ENCODE measurements around the gene RAD18. TPM values are rescaled to one million over a fixed set of nuclear protein-coding genes. Genes with fewer than 3 reads are reported as not detected.

Gene RAD18
- total RNA-seq, 1 donor from 2014 or later: 0.75 TPM

DNA sequence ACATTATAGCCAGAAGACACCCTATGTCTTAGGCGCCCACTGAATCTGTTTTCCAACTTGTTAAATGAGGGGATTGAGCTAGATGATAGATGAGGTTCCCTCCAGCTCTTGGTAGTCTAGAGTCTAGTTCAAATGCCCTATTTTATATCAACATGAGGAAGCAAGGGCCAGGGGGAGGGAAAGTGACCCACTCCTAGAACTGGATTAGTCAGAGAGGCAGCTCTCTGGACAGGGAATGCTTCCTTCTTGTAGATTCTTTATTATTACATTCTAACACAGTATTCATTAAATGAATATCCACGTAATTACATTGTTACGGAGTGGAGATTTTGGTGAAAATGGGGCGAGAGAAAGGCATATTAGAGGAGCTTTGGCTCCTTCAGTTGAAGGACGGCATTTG lies 89.5 kb downstream of the RAD18 start:
- TF ChIP-seq, protein P1, sequence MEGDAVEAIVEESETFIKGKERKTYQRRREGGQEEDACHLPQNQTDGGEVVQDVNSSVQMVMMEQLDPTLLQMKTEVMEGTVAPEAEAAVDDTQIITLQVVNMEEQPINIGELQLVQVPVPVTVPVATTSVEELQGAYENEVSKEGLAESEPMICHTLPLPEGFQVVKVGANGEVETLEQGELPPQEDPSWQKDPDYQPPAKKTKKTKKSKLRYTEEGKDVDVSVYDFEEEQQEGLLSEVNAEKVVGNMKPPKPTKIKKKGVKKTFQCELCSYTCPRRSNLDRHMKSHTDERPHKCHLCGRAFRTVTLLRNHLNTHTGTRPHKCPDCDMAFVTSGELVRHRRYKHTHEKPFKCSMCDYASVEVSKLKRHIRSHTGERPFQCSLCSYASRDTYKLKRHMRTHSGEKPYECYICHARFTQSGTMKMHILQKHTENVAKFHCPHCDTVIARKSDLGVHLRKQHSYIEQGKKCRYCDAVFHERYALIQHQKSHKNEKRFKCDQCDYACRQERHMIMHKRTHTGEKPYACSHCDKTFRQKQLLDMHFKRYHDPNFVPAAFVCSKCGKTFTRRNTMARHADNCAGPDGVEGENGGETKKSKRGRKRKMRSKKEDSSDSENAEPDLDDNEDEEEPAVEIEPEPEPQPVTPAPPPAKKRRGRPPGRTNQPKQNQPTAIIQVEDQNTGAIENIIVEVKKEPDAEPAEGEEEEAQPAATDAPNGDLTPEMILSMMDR (IDR thresholded peaks at IDR 0.05): no peak
- no peak overlapping the region for H3K27ac ChIP-seq

DNA sequence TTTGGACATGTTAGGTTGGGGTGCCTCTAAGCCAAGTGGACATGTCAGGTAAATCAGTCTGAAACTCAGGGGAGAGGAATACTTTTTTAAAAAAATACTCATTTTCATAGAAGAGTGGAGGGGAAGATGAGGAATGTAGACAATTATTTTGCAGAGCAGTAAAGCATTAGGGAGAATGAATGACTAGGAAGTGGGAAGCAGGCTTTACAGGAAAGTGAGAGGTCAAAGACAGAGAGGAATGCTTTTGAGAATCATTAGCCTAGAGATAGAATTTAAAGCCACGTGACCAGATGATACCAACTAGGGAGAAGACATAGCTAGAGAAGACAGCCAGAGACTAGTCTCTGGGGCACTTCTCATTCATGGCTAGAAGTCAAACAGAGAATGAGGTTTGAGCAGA lies 91.0 kb downstream of the RAD18 start:
- H3K27me3 ChIP-seq: no peaks in the 10 kb centered on the region
- no peak for DNase-seq (ENCODE audit: low spot score in 2 of 2)
- no peaks in the 10 kb centered on the region for H3K36me3 ChIP-seq

More for the DNA sequence above, 89.5 kb downstream of the RAD18 start:
- intact Hi-C loops (cut with DNase I): no loop called here
- H3K4me1 ChIP-seq: no peaks in the 10 kb centered on the region
- no peak for DNase-seq (ENCODE audit: low spot score in 2 of 2)
- no peaks in the 10 kb centered on the region for H3K27me3 ChIP-seq
- no peaks in the 10 kb centered on the region for H3K36me3 ChIP-seq
- no peaks in the 10 kb centered on the region for H3K9me3 ChIP-seq
- no peak overlapping the region for H3K4me3 ChIP-seq

DNA sequence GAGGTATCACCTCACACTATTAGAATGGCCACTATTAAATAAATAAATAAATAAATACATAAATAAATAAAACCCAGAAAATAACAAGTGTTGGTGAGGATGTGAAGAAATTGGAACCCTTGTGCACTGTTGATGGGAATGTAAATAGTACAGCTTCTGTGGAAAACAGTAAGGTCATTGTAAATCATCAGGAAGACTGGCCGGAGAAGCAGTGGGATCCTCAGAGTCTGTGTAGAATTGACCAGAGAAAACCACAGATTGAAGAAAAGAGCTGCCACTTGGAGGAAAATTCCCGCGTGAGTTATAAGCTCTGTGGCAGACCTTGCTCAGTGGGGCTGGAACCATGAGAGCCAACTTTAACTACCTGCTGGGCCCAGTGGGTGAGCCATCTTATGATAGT lies 92.0 kb downstream of the RAD18 start:
- no peaks in the 10 kb centered on the region for H3K27me3 ChIP-seq
- TF ChIP-seq, protein P1 (IDR thresholded peaks at IDR 0.05): no peak
- H3K36me3 ChIP-seq: no peaks in the 10 kb centered on the region
- H3K4me3 ChIP-seq: no peak overlapping the region
- DNase-seq (ENCODE audit: low spot score in 2 of 2): no peak
- no peaks in the 10 kb centered on the region for H3K4me1 ChIP-seq
- H3K9me3 ChIP-seq: no peaks in the 10 kb centered on the region
- intact Hi-C loops (cut with DNase I): no loop called here
- H3K27ac ChIP-seq: no peak overlapping the region

More for the DNA sequence above, 91.0 kb downstream of the RAD18 start:
- Histone ChIP-seq H3K27ac (no peak overlapping the region), H3K9me3 (no peaks in the 10 kb centered on the region), H3K4me1 (no peaks in the 10 kb centered on the region), H3K4me3 (no peak overlapping the region)
- intact Hi-C loops (cut with DNase I): no loop called here
- TF ChIP-seq, protein P1 (IDR thresholded peaks at IDR 0.05): no peak

DNA sequence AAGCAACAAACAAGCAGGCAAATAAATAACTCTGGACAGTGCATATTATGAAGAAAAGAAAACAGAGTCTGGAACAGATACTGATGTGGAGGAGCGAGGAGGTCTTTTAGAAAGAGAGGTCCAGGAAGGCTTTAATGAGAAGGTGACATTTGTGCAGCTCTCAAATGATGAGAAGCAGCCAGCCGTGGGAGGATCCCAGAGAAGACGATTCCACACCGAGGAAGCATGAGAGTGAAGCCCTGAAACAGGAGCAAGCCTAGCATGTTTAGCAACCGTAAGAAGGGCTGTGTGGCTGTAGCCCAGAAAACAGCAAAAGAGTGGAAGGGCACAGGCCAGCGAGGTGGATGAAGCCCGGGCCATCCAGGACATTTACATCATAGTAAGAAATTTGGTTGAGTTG lies 93.1 kb downstream of the RAD18 start:
- H3K27me3 ChIP-seq: no peaks in the 10 kb centered on the region
- H3K36me3 ChIP-seq: no peaks in the 10 kb centered on the region
- intact Hi-C loops (cut with DNase I): no loop called here
- H3K4me1 ChIP-seq: no peaks in the 10 kb centered on the region
- no peak for DNase-seq (ENCODE audit: low spot score in 2 of 2)
- no peaks in the 10 kb centered on the region for H3K9me3 ChIP-seq
- TF ChIP-seq, protein P1 (IDR thresholded peaks at IDR 0.05): no peak
- no peak overlapping the region for H3K4me3 ChIP-seq
- no peak overlapping the region for H3K27ac ChIP-seq

DNA sequence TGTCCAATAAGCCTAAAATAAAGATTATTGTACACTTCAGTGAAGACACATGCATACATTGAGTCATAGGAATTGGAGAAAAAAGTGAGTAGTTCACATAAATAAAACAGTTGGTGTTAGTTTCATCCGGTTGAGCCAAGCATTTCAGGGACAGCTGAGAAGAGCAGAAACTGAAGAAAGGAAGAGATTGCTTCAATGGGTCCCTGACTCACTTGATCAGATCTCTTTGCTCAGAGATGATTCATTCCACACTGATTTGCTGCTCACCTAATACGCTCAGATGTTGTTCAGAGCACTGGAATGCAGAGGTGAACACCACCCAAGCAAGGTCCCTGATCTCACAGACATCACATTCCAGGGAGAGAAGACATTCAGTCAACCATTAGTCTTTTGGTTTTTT lies 93.7 kb downstream of the RAD18 start:
- no peaks in the 10 kb centered on the region for H3K9me3 ChIP-seq
- H3K27me3 ChIP-seq: no peaks in the 10 kb centered on the region
- no peaks in the 10 kb centered on the region for H3K4me1 ChIP-seq
- no peaks in the 10 kb centered on the region for H3K36me3 ChIP-seq
- DNase-seq (ENCODE audit: low spot score in 2 of 2): no peak
- H3K4me3 ChIP-seq: no peak overlapping the region
- TF ChIP-seq, protein P1 (IDR thresholded peaks at IDR 0.05): no peak
- intact Hi-C loops (cut with DNase I): no loop called here
- H3K27ac ChIP-seq: no peak overlapping the region

DNA sequence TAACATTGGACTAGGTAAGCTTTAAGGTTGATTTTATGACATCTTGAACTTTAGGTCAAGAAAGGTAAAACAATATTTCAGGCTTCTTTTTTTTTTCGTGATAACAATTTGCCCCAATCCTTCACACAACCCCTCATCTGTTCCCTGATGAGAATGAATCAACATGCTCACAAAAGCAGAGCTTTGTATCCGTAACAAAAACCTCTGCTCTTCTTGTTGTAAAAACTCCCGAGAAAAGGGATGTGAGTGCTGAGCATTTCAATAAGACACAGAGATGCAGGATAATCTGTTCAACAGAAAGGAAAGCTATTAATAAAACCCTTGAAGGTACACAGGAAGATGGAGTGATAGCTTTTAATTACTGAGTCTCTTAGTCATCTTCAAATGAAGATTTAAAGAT lies 94.3 kb downstream of the RAD18 start:
- intact Hi-C loops (cut with DNase I): no loop called here
- Histone ChIP-seq H3K4me1 (no peaks in the 10 kb centered on the region), H3K27ac (no peak overlapping the region), H3K4me3 (no peak overlapping the region), H3K27me3 (no peaks in the 10 kb centered on the region), H3K9me3 (no peaks in the 10 kb centered on the region), H3K36me3 (no peaks in the 10 kb centered on the region)
- TF ChIP-seq, protein P1 (IDR thresholded peaks at IDR 0.05): no peak
- DNase-seq (ENCODE audit: low spot score in 2 of 2): no peak
